GM19463 (cell line): ENCODE measurements around the gene PSMA6.
"Not testable (repeated sequence)": the region's sequence is repeated elsewhere in the genome, so short reads cannot be mapped to it uniquely, and the experiment has no call there.

ENCODE experiments used
- ATAC-seq: cut with Tn5 transposase; IDR thresholded peaks from one replicate; pipeline ENCODE4 v1.9.1; 2021; ENCODE audit warnings: mild to moderate bottlenecking, moderate library complexity; ENCODE audit not compliant: unreplicated experiment

The PSMA6 gene

GRCh38 chr14:35341751-35342488 lies 49.7 kb downstream of the PSMA6 start:
- ATAC-seq = no peak

DNA sequence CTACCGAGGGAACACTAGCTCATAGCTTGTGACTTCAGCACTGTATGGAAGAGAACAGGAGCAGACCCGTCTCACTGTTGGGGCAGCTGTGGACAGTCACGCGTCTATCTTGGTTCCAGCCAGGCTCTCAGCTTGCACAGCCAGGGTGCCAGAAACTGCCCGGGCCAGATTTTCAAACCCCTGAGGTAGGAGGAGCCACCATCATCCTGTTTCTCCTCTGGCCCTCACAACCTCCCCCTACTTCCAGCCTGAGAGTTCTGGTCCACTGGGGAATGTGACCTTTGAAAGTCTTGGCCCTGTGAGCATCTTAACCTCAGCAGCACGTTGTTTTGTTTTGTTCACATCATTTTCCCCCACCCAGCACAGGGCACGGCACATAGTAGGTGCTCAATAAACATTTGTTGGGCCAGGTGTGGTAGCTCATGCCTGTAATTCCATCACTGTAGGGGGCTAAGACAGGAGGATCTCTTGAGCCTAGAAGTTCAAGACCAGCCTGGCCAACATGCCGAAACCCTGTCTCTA lies 50.4 kb downstream of the PSMA6 start:
- no peak for ATAC-seq

GRCh38 chr14:35343702-35344101 lies 51.5 kb downstream of the PSMA6 start:
- ATAC-seq = no peak

DNA sequence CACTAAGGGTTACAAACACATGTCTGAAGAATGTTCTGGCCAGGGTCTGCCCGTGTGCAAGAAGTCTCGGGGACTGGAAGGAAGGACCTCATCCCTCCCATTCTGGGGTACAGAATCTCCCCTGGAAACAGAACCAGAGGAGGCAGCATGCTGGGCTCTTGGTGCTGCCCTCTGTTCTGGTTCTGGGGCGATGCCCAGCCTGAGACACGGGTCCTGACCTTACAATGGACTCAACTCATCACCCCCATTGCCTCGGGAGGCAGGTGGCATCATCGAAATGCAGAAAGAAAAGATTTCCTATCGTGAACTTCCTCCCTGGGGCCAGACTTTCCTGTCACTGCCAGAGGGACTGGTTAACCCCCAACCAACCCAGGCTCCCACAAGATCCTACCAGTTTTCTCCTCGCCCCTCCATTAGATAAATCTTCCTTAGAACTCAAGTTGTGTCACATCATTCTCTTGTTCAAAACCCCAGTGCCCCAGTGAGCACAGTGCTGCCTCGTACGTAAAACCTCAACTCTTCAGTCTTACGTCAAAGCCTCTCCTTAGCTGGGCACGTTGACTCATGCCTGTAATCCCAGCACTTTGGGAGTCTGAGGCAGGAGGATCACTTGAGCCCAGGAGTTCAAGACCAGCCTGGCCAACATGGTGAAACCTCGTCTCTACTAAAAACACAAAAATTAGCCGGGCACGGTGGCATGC lies 52.1 kb downstream of the PSMA6 start:
- ATAC-seq = no peak

DNA sequence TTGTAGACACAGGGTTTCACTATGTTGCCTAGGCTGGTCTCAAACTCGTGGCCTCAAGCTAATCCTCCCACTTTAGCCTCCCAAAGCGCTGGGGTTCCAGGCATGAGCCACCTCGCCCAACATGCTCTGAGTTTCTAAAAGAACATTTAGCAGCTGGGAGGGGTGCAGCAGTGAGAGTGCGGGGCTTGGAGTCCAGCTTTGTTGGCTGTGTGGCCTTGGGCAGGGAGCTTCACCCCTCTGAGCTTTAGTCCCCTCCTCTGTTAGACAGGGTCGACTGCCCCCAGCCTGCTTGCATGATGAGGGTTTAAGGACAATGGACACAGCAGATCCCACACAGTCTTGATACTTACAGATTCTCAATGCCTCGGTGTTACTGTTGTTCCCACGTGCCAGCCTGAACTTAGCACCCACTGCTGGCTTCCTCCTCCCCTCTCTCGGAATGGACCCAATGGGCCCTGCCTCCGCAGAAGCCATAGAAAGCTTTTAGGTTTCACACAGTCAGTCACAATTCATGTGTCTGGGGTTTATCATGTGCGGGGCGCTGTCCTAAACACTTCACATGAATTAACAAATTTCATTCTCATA lies 54.6 kb downstream of the PSMA6 start:
- ATAC-seq = no peak

- no peak for ATAC-seq
Observed at GRCh38 chr14:35347323-35348043, 55.3 kb downstream of the PSMA6 start.

- not testable (repeated sequence) for ATAC-seq
Observed at GRCh38 chr14:35348044-35348380, 55.8 kb downstream of the PSMA6 start.

- ATAC-seq = no peak
Observed at GRCh38 chr14:35349496-35350365, 57.5 kb downstream of the PSMA6 start.

DNA sequence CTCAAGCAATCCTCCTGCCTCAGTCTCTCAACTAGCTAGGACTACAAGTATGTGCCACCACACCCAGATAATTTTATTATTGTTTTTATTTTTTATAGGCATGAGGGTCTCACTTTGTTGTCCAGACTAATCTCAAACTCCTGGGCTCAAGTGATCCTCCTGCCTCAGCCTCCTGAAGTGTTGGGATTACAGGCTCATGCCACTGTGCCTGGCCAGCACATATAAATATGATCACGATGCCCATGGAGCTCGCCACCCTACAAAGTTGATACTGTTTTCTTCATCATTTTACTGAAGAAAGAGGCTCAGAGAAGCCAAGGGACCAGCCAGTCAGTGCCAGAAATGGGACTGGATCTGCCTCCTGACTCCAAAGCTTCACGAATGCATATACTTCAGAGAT lies 59.3 kb downstream of the PSMA6 start:
- ATAC-seq = no peak

GRCh38 chr14:35351897-35352273 lies 59.7 kb downstream of the PSMA6 start:
- no peak for ATAC-seq

GRCh38 chr14:35352274-35353233 lies 60.4 kb downstream of the PSMA6 start:
- no peak for ATAC-seq

DNA sequence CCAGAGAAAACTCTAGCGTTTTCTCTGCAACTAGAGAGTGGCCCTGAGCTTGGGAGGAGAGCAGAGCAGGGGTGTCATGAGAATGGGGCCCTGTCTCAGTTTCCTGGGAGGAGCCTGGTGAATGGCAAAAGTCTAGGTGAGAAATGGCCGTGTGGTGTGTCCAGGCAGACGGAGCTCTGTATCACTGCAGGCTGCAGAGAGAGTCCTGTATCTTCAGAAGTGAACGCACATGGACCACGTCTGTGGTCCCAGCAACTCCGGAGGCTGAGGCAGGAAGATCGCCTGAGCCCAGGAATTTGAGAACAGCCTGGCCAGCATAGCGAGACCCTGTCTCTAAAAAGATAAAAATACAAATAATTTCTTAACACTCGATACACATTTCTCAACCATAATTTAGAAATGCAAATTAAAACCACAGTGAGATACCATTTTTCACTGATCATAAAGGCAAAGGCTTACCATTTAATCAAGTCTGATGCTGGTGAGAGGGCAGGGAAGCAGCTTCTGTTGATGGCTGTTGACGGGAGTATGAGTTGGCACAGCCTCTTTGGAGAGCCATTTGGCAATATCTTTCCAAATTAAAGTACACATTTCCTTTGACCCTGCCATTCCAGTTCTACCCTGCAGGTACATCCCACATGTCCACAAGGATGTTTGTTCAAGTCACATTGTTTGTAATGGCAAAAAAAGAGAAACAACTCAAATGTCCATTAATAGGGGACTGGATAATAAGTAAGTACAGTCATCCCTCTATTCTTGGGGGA lies 61.4 kb downstream of the PSMA6 start:
- ATAC-seq = no peak

DNA sequence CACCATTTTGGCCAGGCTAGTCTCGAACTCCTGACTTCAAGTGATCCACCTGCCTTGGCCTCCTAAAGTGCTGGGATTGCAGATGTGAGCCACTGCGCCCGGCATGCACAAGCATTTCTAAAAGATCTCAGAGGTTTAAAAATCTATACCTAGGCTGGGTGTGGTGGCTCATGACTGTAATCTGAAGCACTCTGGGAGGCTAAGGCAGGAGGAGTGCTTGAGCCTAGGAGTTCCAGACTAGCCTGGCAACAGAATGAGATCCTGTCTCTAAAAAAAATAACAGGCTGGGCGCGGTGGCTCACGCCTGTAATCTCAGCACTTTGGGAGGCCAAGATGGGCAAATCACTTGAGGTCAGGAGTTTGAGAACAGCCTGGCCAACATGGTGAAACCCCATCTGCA lies 63.1 kb downstream of the PSMA6 start:
- not testable (repeated sequence) for ATAC-seq

GRCh38 chr14:35355981-35356841 lies 64.0 kb downstream of the PSMA6 start:
- peak; percentile 46 for ATAC-seq

DNA sequence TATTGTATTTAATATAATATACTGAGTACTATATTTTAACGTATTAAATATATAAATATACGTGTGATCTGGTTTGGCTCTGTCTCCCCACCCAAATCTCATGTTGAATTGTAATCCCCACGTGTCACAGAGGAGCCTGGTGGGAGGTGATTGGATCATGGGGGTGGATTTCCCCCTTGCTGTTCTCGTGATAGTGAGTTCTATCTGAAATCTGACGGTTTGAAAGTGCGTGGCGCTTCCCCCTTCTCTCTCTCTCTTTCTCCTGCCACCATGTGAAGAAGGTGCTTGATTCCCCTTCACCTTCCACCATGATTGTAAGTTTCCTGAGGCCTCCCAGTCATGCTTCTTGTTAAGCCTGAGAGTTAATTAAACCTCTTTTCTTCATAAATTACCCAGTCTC lies 67.5 kb downstream of the PSMA6 start:
- not testable (repeated sequence) for ATAC-seq

GRCh38 chr14:35361141-35361480 lies 68.9 kb downstream of the PSMA6 start:
- no peak for ATAC-seq

DNA sequence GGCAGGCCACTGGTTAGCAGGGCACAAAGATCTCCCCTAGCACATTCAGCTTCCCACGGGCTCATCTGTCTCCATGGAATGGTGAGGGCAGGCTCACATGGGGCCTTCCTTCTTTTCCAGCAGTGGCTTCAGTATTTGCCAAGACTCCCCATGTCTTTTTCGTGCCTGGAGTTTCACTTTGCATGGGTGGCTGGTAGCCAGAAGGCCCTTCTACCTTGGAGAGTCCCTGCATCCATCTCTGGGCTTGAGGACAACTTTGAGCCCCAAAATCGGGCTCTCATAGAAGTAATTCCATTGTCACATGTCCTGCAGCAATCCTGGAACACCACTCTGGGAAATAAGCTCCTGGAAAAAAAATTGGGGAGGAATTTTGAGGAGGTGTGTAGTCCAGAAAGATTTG lies 70.3 kb downstream of the PSMA6 start:
- ATAC-seq = no peak

- no peak for ATAC-seq
Observed at GRCh38 chr14:35362911-35363374, 70.8 kb downstream of the PSMA6 start.
